Gastrocnemius medialis (tissue), 4 donors: ENCODE measurements around the gene TFDP2. TPM values are rescaled to one million over a fixed set of nuclear protein-coding genes. Genes with fewer than 3 reads are reported as not detected.

Experiments used
- ATAC-seq, 2 donors: fragments of 150-250 bp; one replicate each; pipeline ENCODE4 v1.9.1; 2016
- DNase-seq, 2 donors: peaks; one replicate each; pipeline ENCODE4 v3.0.0-alpha.2; 2019
- H3K27ac ChIP-seq, 4 donors: fragments of 200-600 bp; sonication (generic); 1 replicate in 1 of 4; 2 replicates in 3 of 4; pipeline ENCODE4 v1.5.1; 2016 to 2018; ENCODE audit warnings: mild to moderate bottlenecking in 2 of 4, moderate library complexity in 1 of 4
- H3K27me3 ChIP-seq, 3 donors: fragments of 200-600 bp; sonication (generic) in 2 of 3; 1 replicate in 1 of 3; 2 replicates in 2 of 3; pipeline versions ENCODE4 v1.5.1 to v1.6.0; 2016 to 2019; ENCODE audit warnings: mild to moderate bottlenecking in 1 of 3, moderate library complexity in 1 of 3
- H3K36me3 ChIP-seq, 2 donors: fragments of 200-600 bp; sonication (generic) in 1 of 2; one replicate each; pipeline ENCODE4 v1.5.1; 2017 to 2018
- H3K4me1 ChIP-seq, 2 donors: fragments of 200-600 bp; sonication (generic) in 1 of 2; one replicate each; pipeline ENCODE4 v1.5.1; 2016 to 2017; ENCODE audit warnings: mild to moderate bottlenecking in 2 of 2
- H3K4me3 ChIP-seq, 4 donors: fragments of 200-600 bp; sonication (generic) in 3 of 4; 1 replicate in 1 of 4; 2 replicates in 3 of 4; pipeline ENCODE4 v1.5.1; 2016 to 2019; ENCODE audit warnings: mild to moderate bottlenecking in 2 of 4
- H3K9me3 ChIP-seq, 3 donors: fragments of 200-600 bp; sonication (generic) in 2 of 3; 1 replicate in 1 of 3; 2 replicates in 2 of 3; pipeline ENCODE4 v1.5.1; 2016 to 2019
- CTCF ChIP-seq, 5 experiments: fragments of 450-650 bp in 3 of 5; fragments of 200-600 bp in 2 of 5; sonication (generic) in 2 of 5; IDR thresholded peaks in 4 of 5; conservative IDR thresholded peaks in 1 of 5; 1 replicate in 4 of 5; 2 replicates in 1 of 5; pipeline ENCODE4 v1.5.1; 2016 to 2019; ENCODE audit warnings: antibody characterized with exemption in 5 of 5, mild to moderate bottlenecking in 3 of 5, moderate library complexity in 3 of 5
- POLR2A ChIP-seq, 2 donors: fragments of 450-650 bp; IDR thresholded peaks; one replicate each; pipeline ENCODE4 v1.6.1; 2017; ENCODE audit warnings: antibody characterized with exemption in 2 of 2, mild to moderate bottlenecking in 2 of 2, moderate library complexity in 2 of 2
- in situ Hi-C, 4 donors: fragments of 200-750 bp; cut with MboI; loops; one replicate each; pipeline versions ENCODE4 v1.15.0 to v1.8.0; 2017; ENCODE audit warnings: low sequenced_read_pairs in 4 of 4
- intact Hi-C: fragments of 100-400 bp; cut with DNase I; formaldehyde crosslinking; loops from one replicate; pipeline ENCODE4 v1.15.1; 2023; ENCODE audit warnings: low total_unique reads
- total RNA-seq, 4 donors: library from RNA; depleted of rRNA; stranded (reverse); fragments of >200 nt; gene quantifications; one replicate each; pipeline versions ENCODE4 v1.1.0 to v1.2.3, GENCODE V29; 2016

TFDP2 gene
- total RNA-seq, 4 donors from 2014 or later = 43.0 to 125 (median 52.4) TPM

GRCh38 chr3:141998669-141999290, 150.6 kb downstream of the TFDP2 start:
- no peak for TF ChIP-seq POLR2A (IDR thresholded peaks at IDR 0.05)
- TF ChIP-seq CTCF (IDR thresholded peaks at IDR 0.05 in 4 of 5, conservative IDR thresholded peaks at IDR 0.05 in 1 of 5) = no peak
- H3K36me3 ChIP-seq = no peaks in the 10 kb centered on the region
- H3K4me3 ChIP-seq = no peak overlapping the region
- in situ Hi-C loops (no loop called here), intact Hi-C loops (no loop called here)
- DNase-seq = no peak
- no peaks in the 10 kb centered on the region for H3K27me3 ChIP-seq
- no peaks in the 10 kb centered on the region for H3K9me3 ChIP-seq
- no peak for ATAC-seq
- H3K27ac ChIP-seq = no peak overlapping the region
- peaks cover 8 to 10% of the 10 kb centered on the region in 2 donors for H3K4me1 ChIP-seq

GRCh38 chr3:141996437-141996836, 152.9 kb downstream of the TFDP2 start:
- TF ChIP-seq CTCF (IDR thresholded peaks at IDR 0.05 in 4 of 5, conservative IDR thresholded peaks at IDR 0.05 in 1 of 5) (no peak), POLR2A (IDR thresholded peaks at IDR 0.05) (no peak)
- intact Hi-C loops (no loop called here), in situ Hi-C loops (no loop called here)
- ATAC-seq = no peak
- Histone ChIP-seq H3K4me3 (no peak overlapping the region), H3K27ac (no peak overlapping the region), H3K27me3 (no peaks in the 10 kb centered on the region), H3K4me1 (peaks cover 8 to 10% of the 10 kb centered on the region in 2 donors), H3K36me3 (no peaks in the 10 kb centered on the region), H3K9me3 (no peaks in the 10 kb centered on the region)
- no peak for DNase-seq

- H3K4me1 ChIP-seq = peaks cover 8 to 10% of the 10 kb centered on the region in 2 donors
- no peak for ATAC-seq
- no peaks in the 10 kb centered on the region for H3K36me3 ChIP-seq
- no peak for TF ChIP-seq POLR2A (IDR thresholded peaks at IDR 0.05)
- TF ChIP-seq CTCF (IDR thresholded peaks at IDR 0.05 in 4 of 5, conservative IDR thresholded peaks at IDR 0.05 in 1 of 5) = no peak
- intact Hi-C loops (no loop called here), in situ Hi-C loops (no loop called here)
- no peaks in the 10 kb centered on the region for H3K9me3 ChIP-seq
- DNase-seq = no peak
- no peak overlapping the region for H3K4me3 ChIP-seq
- H3K27me3 ChIP-seq = no peaks in the 10 kb centered on the region
- H3K27ac ChIP-seq = no peak overlapping the region
These were observed 154.5 kb downstream of the TFDP2 start for GRCh38 chr3:141994856-141995255.

GRCh38 chr3:141992512-141992911, 156.8 kb downstream of the TFDP2 start:
- DNase-seq (no peak), ATAC-seq (no peak)
- in situ Hi-C loops = no loop called here
- no peaks in the 10 kb centered on the region for H3K27me3 ChIP-seq
- no peak overlapping the region for H3K4me3 ChIP-seq
- peaks cover 8 to 10% of the 10 kb centered on the region in 2 donors for H3K4me1 ChIP-seq
- no peaks in the 10 kb centered on the region for H3K36me3 ChIP-seq
- no peak for TF ChIP-seq POLR2A (IDR thresholded peaks at IDR 0.05)
- TF ChIP-seq CTCF (IDR thresholded peaks at IDR 0.05 in 4 of 5, conservative IDR thresholded peaks at IDR 0.05 in 1 of 5) = no peak
- no peaks in the 10 kb centered on the region for H3K9me3 ChIP-seq
- H3K27ac ChIP-seq = no peak overlapping the region
- intact Hi-C loops = no loop called here
